RWPE2 (cell line): ENCODE results near the gene CST1.
"Not testable (repeated sequence)": the region's sequence is repeated elsewhere in the genome, so short reads cannot be mapped to it uniquely, and the experiment has no call there.

Source experiments
- ATAC-seq: fragments of 200-7000 bp; cut with Tn5 transposase; 3 replicates; pipeline ENCODE4 v1.9.1; 2021; ENCODE audit warnings: low read depth
- DNase-seq: peaks from one replicate; pipeline ENCODE4 v3.0.0-alpha.2; 2020; ENCODE audit warnings: low spot score
- H3K27ac ChIP-seq: fragments of 450-650 bp; 2 replicates; pipeline ENCODE4 v1.5.1; 2017; ENCODE audit warnings: mild to moderate bottlenecking; ENCODE audit not compliant: poor library complexity, severe bottlenecking
- H3K27me3 ChIP-seq: fragments of 250-450 bp; sonication (Bioruptor Pico); 2 replicates; pipeline ENCODE4 v1.5.1; 2021; ENCODE audit warnings: mild to moderate bottlenecking, moderate library complexity; ENCODE audit not compliant: insufficient read depth, poor library complexity, severe bottlenecking
- H3K36me3 ChIP-seq: fragments of 250-450 bp; sonication (Bioruptor Pico); 2 replicates; pipeline ENCODE4 v1.5.1; 2020; ENCODE audit warnings: low read depth, mild to moderate bottlenecking, moderate library complexity
- H3K4me1 ChIP-seq: fragments of 250-450 bp; sonication (Bioruptor Pico); 2 replicates; pipeline ENCODE4 v1.5.1; 2021; ENCODE audit warnings: mild to moderate bottlenecking, moderate library complexity; ENCODE audit not compliant: insufficient read depth, poor library complexity, severe bottlenecking
- H3K4me3 ChIP-seq: fragments of 250-450 bp; sonication (Bioruptor Pico); 2 replicates; pipeline ENCODE4 v1.5.1; 2021; ENCODE audit warnings: mild to moderate bottlenecking, moderate library complexity; ENCODE audit not compliant: severe bottlenecking
- H3K9me3 ChIP-seq: fragments of 250-450 bp; sonication (Bioruptor Pico); 2 replicates; pipeline ENCODE4 v1.5.1; 2021; ENCODE audit warnings: mild to moderate bottlenecking, moderate library complexity; ENCODE audit not compliant: severe bottlenecking
- CTCF ChIP-seq: fragments of 450-650 bp; IDR thresholded peaks from one replicate; pipeline ENCODE4 v1.5.1; 2017; ENCODE audit warnings: mild to moderate bottlenecking, moderate library complexity; ENCODE audit not compliant: poor library complexity, severe bottlenecking

The CST1 gene

GRCh38 chr20:23783447-23783846 is 32.7 kb upstream of the CST1 start:
- Histone ChIP-seq H3K4me1 (no peaks in the 10 kb centered on the region), H3K27me3 (peaks cover 3% of the 10 kb centered on the region), H3K36me3 (no peaks in the 10 kb centered on the region), H3K9me3 (no peaks in the 10 kb centered on the region), H3K27ac (no peak overlapping the region), H3K4me3 (no peak overlapping the region)
- DNase-seq (no peak), ATAC-seq (no peak)
- no peak for TF ChIP-seq CTCF

- Histone ChIP-seq H3K27ac (no peak overlapping the region), H3K4me1 (no peaks in the 10 kb centered on the region), H3K27me3 (peaks cover 3% of the 10 kb centered on the region), H3K4me3 (no peak overlapping the region), H3K9me3 (no peaks in the 10 kb centered on the region), H3K36me3 (no peaks in the 10 kb centered on the region)
- ATAC-seq (peak; percentile 72), DNase-seq (no peak)
- peak; percentile 51 for TF ChIP-seq CTCF
These were observed 31.7 kb upstream of the CST1 start for GRCh38 chr20:23782366-23782983.

DNA sequence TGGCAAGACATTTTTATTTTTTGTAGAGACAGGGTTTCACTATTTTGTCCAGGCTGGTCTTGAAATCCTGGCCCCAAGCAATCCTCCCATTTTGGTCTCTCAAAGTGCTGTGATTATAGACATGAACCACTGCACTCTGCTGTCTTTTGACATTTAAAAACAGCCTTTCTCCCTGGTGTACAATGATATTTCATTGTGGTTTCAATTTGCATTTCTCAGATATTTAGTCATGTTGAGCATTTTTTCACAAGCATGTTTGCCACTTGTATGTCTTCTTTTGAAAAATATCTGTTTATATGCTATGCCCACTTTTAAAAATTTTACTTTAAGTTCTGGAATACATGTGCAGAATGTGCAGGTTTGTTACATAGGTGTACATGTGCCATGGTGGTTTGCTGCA is 27.9 kb upstream of the CST1 start:
- not testable (repeated sequence) for H3K36me3 ChIP-seq, H3K4me3 ChIP-seq, H3K27me3 ChIP-seq, DNase-seq, H3K4me1 ChIP-seq, H3K27ac ChIP-seq, ATAC-seq, H3K9me3 ChIP-seq

DNA sequence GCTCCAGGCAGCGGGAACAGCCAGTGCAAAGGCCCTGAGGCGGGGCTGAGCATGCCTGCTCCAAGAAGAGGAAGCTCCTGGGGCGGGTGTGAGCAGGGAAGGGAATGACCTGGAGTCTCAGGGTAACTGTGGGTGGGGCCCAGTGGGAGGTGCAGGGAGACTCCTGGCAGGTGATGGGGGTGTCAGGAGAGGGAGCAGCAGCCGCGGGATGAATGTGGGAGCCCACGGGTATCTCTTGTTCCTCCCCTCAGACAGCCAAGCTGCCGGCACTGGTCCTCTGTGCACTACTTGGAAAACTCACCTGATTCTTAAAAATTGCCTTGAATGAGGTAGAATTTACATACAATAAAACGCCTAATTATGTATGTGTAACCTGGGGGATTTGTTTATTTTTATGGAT is 26.6 kb upstream of the CST1 start:
- not testable (repeated sequence) for H3K4me3 ChIP-seq, H3K4me1 ChIP-seq, H3K36me3 ChIP-seq, H3K9me3 ChIP-seq, DNase-seq, H3K27ac ChIP-seq, H3K27me3 ChIP-seq, ATAC-seq

DNA sequence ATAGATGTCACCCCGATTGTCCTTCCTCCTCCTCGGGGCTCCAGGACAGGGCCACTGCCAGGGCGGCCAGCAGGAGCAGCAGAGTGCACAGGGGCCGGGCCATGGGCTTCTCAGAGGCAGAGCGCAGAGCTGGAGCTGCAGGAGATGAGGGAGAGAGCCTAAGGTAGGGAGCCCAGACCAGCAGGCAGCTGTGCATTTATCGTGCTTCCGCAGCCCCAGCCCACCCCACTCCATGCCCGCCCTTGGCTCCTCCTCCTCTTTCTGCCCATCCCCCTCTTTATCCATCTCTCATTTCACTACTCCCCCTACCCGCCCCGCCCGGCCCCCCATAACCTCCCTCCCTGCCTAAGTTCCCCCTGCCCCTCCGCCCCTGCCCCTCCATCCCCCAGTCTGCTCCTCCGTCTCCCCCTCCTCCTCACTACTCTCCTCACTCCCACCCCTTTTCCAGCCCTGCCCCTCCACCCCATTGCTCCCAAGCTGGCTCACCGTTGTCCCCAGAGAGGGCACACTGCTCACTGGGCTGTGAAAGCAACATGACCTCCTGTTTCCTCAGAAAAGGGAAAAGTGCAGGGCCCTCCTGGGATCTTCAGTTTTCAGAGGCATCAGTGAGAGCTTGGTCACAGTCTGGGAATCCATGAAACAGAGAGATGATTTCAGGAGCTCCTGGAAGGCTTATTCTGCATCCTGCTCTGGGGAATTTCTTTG is 25.5 kb upstream of the CST1 start:
- Histone ChIP-seq H3K4me3 (no peak overlapping the region), H3K27ac (no peak overlapping the region)

More for the DNA sequence above, 25.5 kb upstream of the CST1 start:
- Histone ChIP-seq H3K9me3 (no peaks in the 10 kb centered on the region), H3K27me3 (peaks cover 3% of the 10 kb centered on the region), H3K4me1 (no peaks in the 10 kb centered on the region), H3K36me3 (no peaks in the 10 kb centered on the region)
- no peak for DNase-seq
- no peak for TF ChIP-seq CTCF
- ATAC-seq: no peak
